H1 (cell line): ENCODE data around the gene ARMC9. TPM values are rescaled to one million over a fixed set of nuclear protein-coding genes. Genes with fewer than 3 reads are reported as not detected.

ENCODE experiments used
- ASH2L ChIP-seq: fragments of 200-600, 300-600 bp; sonication (generic); IDR thresholded peaks from one replicate; pipeline ENCODE4 v1.7.1; 2017; ENCODE audit warnings: low read length
- CEBPB ChIP-seq: IDR thresholded peaks from 2 replicates; pipeline ENCODE4 v1.6.1; 2012; ENCODE audit warnings: low read depth, low read length
- CHD7 ChIP-seq: fragments of 300-600 bp; sonication (generic); IDR thresholded peaks from 2 replicates; pipeline ENCODE4 v1.7.1; 2012; ENCODE audit warnings: low read length, moderate library complexity, mild to moderate bottlenecking, inconsistent platforms; ENCODE audit not compliant: insufficient replicate concordance
- KDM4A ChIP-seq: IDR thresholded peaks from one replicate; pipeline ENCODE4 v1.7.1; 2012; ENCODE audit warnings: low read depth, mild to moderate bottlenecking, moderate library complexity, low read length, inconsistent platforms; ENCODE audit not compliant: severe bottlenecking
- NANOG ChIP-seq: IDR thresholded peaks from 2 replicates; pipeline ENCODE4 v1.6.1; 2011; ENCODE audit warnings: low read length, low read depth, mild to moderate bottlenecking, inconsistent platforms; ENCODE audit not compliant: insufficient read depth, poor library complexity, severe bottlenecking
- NRF1 ChIP-seq: IDR thresholded peaks from 2 replicates; pipeline ENCODE4 v1.6.1; 2011; ENCODE audit warnings: mild to moderate bottlenecking, low read depth, low read length, improper control_type of control experiment
- PHF8 ChIP-seq: fragments of 200-600 bp; sonication (generic); conservative IDR thresholded peaks from 2 replicates; pipeline ENCODE4 v1.7.1; 2012; ENCODE audit warnings: low read depth, mild to moderate bottlenecking, inconsistent platforms, low read length, moderate library complexity
- SIN3A ChIP-seq, 2 experiments: IDR thresholded peaks in 1 of 2; conservative IDR thresholded peaks in 1 of 2; 2 replicates each; pipeline ENCODE4 v1.6.1; 2011 to 2012; ENCODE audit warnings: low read length in 2 of 2, improper control_type of control experiment in 1 of 2, low read depth in 1 of 2, mild to moderate bottlenecking in 1 of 2
- TAF7 ChIP-seq: optimal IDR thresholded peaks from 2 replicates; pipeline ENCODE3; 2011; ENCODE audit warnings: low read depth, mild to moderate bottlenecking, inconsistent platforms, low read length, moderate library complexity, borderline replicate concordance
- polyA plus RNA-seq, 7 experiments: library from polyadenylated mRNA; depleted of rRNA in 3 of 7; stranded (reverse) in 5 of 7; unstranded in 2 of 7; fragments of >200 nt in 5 of 7; fragments of 200-250 nt in 2 of 7; gene quantifications; 1 replicate in 5 of 7; 2 replicates in 1 of 7; 4 replicates in 1 of 7; pipeline versions ENCODE4 v1.2.1 to v1.2.3, GENCODE V29; 2011 to 2013; ENCODE audit warnings: missing spikeins in 2 of 7, mixed read lengths in 2 of 7
- total RNA-seq: library from RNA; stranded (reverse); fragmentation: NEBNext Ultra II Directional; extraction: Animal tissue kit (Norgen Biotek cat#: 25700); gene quantifications from 2 replicates; pipeline ENCODE4 v1.2.1, GENCODE V29; 2021

The ARMC9 gene
- total and polyA plus RNA-seq, 2 of the 8 experiments (the other 6 are each of a cell fraction or from before 2014, with no cell fraction given): 23.2 to 36.1 TPM

DNA sequence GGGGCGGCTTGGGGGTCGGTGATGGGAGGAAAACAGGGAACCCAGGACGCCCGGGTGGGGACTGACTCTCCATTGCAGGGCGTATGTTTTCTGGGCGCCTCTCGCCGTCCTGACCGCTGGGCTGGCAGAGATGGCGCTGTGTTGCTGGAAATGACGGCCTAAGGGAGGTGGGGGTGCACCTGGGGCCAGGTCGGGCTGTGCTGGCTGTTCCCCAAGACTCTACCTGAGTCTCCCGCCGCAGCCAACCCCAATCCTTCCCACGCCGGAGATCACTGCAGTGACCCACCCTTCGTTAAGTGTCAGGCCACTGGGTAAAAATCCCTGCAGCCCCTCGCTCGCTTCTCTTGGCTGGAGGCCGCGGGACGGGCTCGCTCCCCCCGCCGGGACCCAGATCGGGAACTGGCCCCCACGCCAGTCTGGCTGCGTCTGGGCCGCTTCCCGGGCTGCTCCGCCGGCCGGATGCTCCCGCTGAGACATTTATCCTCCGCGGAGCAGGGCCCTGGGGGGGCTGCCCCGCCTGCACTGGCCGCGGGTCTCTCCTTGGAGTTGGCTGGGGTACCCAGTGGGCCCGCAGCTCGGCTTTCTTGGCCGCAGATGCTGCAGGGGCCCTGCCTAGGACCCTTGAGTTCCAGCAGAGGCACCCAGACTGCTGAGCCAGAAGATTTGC lies 7.8 kb upstream of the ARMC9 start (continued):
- TF ChIP-seq CHD7 (no peak), CEBPB (no peak), SIN3A (conservative IDR thresholded peaks at IDR 0.05 in 1 of 2, IDR thresholded peaks at IDR 0.05 in 1 of 2; ENCODE audit: low read depth in 1 of 2, low read length in 2 of 2) (no peak), NANOG (no peak), PHF8 (0 out of 2 replicates have a peak, but pooled peaks have one; percentile 28), NRF1 (no peak), KDM4A (peak; percentile 41), ASH2L (peak; percentile 37), TAF7 (no peak)
